Amniotic stem cell (primary cell): Measurements from ENCODE around the gene VAV1.
"Not testable (repeated sequence)": the region's sequence is repeated elsewhere in the genome, so short reads cannot be mapped to it uniquely, and the experiment has no call there.

ENCODE experiments used
- DNase-seq: peaks from one replicate; lab custom pipeline; 2025; lab: John Stamatoyannopoulos, UW

Gene VAV1

GRCh38 chr19:6852001-6852400, 79.5 kb downstream of the VAV1 start:
- DNase-seq: no peak

- DNase-seq: no peak
These were observed 81.4 kb downstream of the VAV1 start for GRCh38 chr19:6853868-6854267.

DNA sequence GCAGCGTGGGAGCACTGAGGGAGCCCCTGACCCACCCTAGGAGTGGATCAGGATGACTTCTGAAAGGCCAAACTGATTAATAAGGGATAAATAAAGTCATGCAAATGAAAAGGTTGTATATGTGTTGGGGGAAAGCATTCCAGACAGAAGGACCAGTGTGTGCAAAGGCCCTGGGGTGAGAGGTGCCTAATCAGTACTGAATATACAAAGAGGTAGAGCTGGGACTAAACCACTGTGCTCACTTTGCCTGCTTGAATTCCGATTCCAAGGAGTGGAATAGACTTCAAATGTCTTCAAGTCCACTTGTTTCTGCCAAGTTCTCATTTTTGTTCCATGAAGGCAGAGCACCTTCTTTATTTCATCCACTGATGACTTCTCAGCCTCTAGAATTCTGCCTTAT, 82.2 kb downstream of the VAV1 start:
- no peak for DNase-seq

- DNase-seq: no peak
These were observed 84.4 kb downstream of the VAV1 start for GRCh38 chr19:6856749-6857372.

DNA sequence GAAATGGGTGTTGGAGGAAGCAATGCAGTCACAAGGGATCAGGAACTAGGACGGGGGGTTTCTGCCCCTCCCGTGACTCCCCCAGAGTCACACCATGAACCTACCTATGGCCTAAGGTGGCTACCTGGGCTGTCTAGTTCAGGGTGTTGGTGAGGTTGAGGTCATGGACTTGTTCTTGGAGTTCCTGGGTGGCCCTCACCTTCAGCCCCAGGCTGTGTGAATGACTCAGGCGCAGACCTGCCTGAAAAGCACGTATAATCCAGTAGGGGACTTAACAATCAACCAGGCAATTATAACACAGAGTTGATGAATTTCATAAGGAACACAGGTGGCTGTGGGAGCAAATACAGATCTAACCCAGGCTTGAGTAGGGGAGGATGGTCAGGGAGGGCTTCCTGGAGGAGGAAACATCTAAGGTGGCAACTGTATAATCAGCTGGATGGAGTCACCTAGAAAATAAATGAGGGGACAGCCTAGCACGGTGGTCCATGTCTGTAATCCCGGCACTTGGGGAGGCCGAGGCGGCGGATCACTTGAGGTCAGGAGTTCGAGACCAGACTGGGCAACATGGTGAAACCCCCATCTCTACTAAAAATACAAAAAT, 89.3 kb downstream of the VAV1 start:
- no peak for DNase-seq

DNA sequence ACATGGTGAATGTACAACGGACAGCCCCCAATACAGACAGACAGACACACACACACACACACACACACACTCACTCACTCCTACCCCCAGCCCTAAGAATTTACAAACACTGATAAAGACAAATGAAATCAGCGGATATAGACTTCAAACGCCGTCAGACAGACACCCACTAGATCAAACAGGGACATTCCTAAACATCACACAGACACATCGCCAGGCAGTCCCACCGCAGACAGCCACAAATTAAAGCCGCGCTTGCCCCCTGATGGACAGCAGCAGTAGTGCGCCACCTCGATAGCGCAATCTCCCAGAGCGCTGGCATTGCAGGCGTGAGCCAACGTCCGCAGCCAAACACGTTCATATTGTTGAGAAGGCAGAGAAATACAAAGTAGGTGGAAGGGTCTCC, 90.2 kb downstream of the VAV1 start:
- peak; percentile 47 for DNase-seq

DNA sequence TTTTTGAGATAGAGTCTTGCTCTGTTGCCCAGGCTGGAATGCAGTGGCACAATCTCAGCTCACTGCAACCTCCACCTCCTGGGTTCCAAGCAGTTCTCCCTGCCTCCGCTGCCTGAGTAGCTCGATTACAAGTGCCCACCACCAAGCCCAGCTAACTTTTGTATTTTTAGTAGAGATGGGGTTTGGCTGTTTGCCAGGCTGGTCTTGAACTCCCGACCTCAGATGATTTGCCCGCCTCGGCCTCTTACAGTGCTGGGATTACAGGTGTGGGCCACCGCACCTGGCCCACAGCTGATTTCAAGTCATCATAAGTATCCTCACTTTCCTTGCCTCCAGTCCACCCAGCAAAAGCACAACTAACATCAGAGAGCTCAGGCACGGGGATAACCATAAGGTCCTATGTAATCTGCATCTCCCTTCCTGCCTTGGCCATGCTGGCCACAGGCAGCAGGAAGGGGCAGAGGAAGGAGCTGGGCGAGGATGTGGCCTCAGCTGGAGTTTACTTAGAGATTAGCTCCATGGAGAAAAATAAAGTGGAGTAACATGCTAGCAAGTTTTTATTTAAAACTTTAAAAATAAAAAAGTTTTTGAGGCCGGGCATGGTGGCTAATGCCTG, 91.9 kb downstream of the VAV1 start:
- DNase-seq: no peak

DNA sequence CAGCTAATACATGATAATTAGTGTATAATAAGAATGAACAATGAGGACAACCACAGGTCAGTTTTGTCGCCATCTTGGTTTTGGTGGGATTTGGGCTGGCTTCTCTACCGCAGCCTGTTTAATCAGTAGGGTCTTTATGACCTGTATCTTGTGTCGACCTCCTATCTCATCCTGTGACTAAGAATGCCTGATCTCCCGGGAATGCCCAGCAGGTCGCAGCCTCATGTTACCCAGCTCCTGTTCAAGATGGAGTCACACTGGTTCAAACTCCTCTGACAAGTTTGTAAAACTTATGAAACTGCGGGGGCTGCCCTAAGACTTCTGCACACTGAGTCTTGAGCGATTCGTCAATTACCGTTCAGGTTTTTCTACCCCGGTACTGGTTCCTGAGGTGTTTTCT, 93.3 kb downstream of the VAV1 start:
- no peak for DNase-seq

GRCh38 chr19:6866741-6867151, 94.2 kb downstream of the VAV1 start:
- DNase-seq: no peak

GRCh38 chr19:6868351-6868750, 95.8 kb downstream of the VAV1 start:
- no peak for DNase-seq

GRCh38 chr19:6869151-6869882, 96.8 kb downstream of the VAV1 start:
- not testable (repeated sequence) for DNase-seq

GRCh38 chr19:6873708-6874431, 101.4 kb downstream of the VAV1 start:
- DNase-seq: no peak

- DNase-seq: no peak
These were observed 102.7 kb downstream of the VAV1 start for GRCh38 chr19:6875218-6875617.

GRCh38 chr19:6876748-6877147, 104.2 kb downstream of the VAV1 start:
- no peak for DNase-seq

- no peak for DNase-seq
These were observed 105.3 kb downstream of the VAV1 start for GRCh38 chr19:6877766-6878165.

DNA sequence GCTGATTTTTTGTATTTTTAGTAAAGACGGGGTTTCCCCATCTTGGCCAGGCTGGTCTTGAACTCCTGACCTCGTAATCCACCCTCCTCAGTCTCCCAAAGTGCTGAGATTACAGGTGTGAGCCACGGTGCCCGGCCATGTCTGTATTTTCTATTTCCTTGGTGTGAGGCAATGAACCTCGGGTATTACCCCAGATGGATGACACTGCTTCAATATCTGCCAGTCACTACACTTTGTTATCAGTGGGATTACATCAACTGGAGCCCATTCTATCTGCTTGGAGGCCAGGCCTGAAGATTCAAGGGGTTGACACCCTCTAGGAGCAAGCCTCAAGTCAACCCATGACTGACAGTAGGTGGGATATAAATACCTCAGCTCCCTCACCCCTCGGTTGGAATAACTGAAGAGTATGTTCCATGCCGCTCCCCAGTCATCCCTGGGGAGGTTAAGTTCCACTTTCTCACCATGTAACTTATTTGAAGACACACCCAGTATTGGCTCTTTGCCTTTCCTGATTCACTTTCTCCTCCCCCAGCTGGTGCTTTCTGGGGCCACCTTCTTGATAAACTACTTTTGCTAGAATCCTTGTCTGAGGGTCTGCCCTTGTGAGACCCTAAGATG, 113.9 kb downstream of the VAV1 start:
- no peak for DNase-seq

- DNase-seq: no peak
These were observed 114.8 kb downstream of the VAV1 start, which contains the start of gene ADGRE1 for GRCh38 chr19:6887316-6887715. Gene ADGRE1 (plus strand): TSS chr19:6887579. CDS start chr19:6887609, 30 bp downstream.

DNA sequence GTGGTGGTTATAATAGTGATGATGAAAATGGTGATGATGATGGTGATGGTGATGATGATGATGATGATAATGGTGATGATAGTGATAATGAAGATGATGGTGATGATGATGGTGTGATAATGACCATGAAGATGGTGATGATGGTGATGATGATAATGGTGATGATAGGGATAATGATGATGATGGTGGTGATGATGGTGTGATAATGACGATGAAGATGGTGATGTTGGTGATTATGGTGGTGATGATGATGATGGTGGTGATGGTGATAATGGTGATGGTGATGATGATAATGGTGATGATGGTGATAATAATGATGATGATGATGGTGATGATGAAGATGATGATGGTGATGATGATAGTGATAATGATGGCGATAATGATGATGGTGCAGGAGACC, 116.5 kb downstream of the VAV1 start:
- no peak for DNase-seq

DNA sequence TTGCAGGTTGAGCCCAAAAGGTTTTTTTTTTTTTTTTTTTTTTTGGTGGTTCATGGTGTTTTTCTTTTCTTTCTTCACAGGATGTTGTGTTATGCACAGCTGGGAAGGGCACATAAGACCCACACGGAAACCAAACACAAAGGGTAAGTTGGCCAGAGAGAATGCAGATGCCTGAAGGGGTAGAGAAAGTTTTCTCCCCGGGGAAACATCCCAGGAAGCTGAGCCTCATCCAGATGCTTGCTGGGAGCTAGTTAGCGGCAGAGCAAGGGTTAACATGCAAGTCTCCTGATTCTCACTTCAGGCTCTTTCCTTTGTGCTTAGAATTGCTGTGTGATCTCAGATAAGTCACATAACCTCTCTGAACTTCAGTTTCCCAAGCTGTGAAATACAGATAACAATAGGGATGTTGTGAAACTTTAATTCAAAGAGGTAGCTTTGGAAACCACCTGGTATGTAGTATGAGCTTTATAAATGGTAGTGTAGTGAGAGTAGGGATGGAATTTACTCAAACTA, 117.9 kb downstream of the VAV1 start:
- no peak for DNase-seq

- no peak for DNase-seq
These were observed 118.4 kb downstream of the VAV1 start for GRCh38 chr19:6890938-6891337.

- DNase-seq: no peak
These were observed 119.4 kb downstream of the VAV1 start for GRCh38 chr19:6891761-6892385.
